Muscle layer of duodenum (tissue), 2 donors: ENCODE measurements around the gene LAMA2.
"Not testable (repeated sequence)": the region's sequence is repeated elsewhere in the genome, so short reads cannot be mapped to it uniquely, and the experiment has no call there.

Experiments used
- H3K27ac ChIP-seq: one replicate; pipeline ENCODE4 v1.7.0; 2013; ENCODE audit warnings: mild to moderate bottlenecking, low read length
- H3K27me3 ChIP-seq: one replicate; pipeline ENCODE4 v1.7.0; 2013; ENCODE audit warnings: low read depth, mild to moderate bottlenecking, control low read depth, low read length
- H3K36me3 ChIP-seq, 2 donors: one replicate each; pipeline ENCODE4 v1.7.0; 2013; ENCODE audit warnings: low read length in 2 of 2, control low read depth in 1 of 2, mild to moderate bottlenecking in 1 of 2; ENCODE audit not compliant: insufficient read depth in 2 of 2, control insufficient read depth in 1 of 2
- H3K4me1 ChIP-seq, 2 donors: one replicate each; pipeline ENCODE4 v1.7.0; 2013; ENCODE audit warnings: low read length in 2 of 2, mild to moderate bottlenecking in 2 of 2, control low read depth in 1 of 2, moderate library complexity in 1 of 2; ENCODE audit not compliant: insufficient read depth in 2 of 2, control insufficient read depth in 1 of 2
- H3K4me3 ChIP-seq, 2 donors: one replicate each; pipeline ENCODE4 v1.7.0; 2013; ENCODE audit warnings: low read length in 2 of 2, low read depth in 1 of 2, mild to moderate bottlenecking in 1 of 2
- H3K9me3 ChIP-seq, 2 donors: one replicate each; pipeline ENCODE4 v1.7.0; 2013; ENCODE audit warnings: low read length in 2 of 2, control low read depth in 1 of 2, mild to moderate bottlenecking in 1 of 2; ENCODE audit not compliant: control insufficient read depth in 1 of 2
- donor health status: healthy.

Gene LAMA2

DNA sequence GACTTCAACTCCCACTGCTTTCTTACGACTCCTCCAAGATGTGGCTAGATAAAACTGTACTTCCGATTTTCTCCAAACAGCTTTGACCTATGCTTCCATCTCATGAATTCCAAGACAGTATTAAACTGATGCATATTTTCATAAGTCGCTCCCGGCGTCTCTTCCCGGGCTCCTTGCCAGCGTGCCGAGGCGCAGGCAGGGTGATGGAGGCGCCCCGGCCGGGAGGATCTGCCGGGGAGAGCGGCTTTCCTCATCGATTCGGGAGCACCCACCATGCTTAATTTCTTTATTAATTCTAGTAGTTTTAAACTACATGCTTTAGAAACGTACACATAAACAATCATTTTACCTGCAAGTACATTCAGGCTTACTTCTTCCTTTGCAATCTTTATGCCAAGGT is 276.3 kb downstream of the LAMA2 start:
- H3K36me3 ChIP-seq, H3K4me1 ChIP-seq, H3K27me3 ChIP-seq, H3K9me3 ChIP-seq, H3K27ac ChIP-seq, H3K4me3 ChIP-seq: not testable (repeated sequence)

DNA sequence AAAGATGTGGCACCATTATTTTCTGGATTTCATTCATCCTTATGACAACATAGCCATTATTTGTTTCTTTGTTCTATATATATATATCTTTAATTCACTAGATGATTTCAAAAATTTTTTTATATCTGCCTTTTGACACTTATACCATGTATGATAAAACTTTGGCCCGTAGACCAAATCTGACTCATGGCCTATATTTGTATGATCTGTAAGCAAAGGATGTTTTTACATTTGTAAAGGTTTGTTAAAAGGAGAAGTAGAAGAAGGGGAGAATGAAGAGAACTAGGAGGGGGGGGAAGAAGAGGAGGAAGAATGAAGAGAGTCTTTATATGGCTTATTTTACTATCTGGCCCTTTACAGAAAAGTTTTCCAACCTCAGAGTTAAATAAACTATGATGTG is 279.7 kb downstream of the LAMA2 start:
- no peaks in the 10 kb centered on the region for H3K4me1 ChIP-seq
- no peaks in the 10 kb centered on the region for H3K36me3 ChIP-seq
- no peaks in the 10 kb centered on the region for H3K27me3 ChIP-seq
- H3K27ac ChIP-seq: no peak overlapping the region
- H3K4me3 ChIP-seq: no peak overlapping the region
- H3K9me3 ChIP-seq: no peaks in the 10 kb centered on the region

DNA sequence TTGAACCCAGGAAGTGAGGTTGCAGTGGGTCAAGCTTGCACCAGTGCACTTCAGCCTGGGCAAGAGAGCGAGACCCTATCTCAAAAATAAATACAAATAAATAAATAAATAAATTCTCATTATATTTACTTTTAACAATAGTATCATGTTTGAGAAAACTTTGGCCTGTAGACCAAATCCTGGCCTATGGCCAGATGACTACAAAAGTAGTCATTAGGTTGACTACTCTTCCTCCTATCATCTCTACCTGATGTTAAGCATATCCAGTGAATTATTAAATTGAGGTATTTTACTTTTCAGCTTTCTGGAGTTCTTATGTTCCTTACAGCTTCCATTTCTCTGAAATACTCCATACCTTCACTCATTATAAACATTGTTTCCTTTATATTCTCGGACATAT is 280.6 kb downstream of the LAMA2 start:
- Histone ChIP-seq H3K36me3 (no peaks in the 10 kb centered on the region), H3K27ac (no peak overlapping the region), H3K4me3 (no peak overlapping the region), H3K27me3 (no peaks in the 10 kb centered on the region), H3K9me3 (no peaks in the 10 kb centered on the region), H3K4me1 (no peaks in the 10 kb centered on the region)

DNA sequence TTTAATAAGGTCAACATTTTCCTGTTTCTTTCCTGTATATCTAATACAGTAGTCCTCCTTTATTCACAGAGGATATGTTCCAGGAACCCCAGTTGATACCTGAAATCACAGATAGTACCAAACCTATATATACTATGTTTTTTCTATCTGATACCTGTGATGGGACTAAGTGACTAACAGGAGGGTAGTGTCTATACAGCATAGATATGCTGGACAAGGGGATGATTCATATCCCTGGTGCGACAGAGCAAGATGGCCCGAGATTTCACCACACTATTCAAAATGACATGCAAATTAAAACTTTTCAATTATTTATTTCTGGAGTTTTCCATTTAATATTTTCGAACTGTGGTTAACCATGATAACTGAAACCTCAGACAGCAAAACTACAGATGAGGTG is 281.1 kb downstream of the LAMA2 start:
- Histone ChIP-seq H3K4me1 (no peaks in the 10 kb centered on the region), H3K27me3 (no peaks in the 10 kb centered on the region), H3K9me3 (no peaks in the 10 kb centered on the region), H3K27ac (no peak overlapping the region), H3K4me3 (no peak overlapping the region), H3K36me3 (no peaks in the 10 kb centered on the region)

DNA sequence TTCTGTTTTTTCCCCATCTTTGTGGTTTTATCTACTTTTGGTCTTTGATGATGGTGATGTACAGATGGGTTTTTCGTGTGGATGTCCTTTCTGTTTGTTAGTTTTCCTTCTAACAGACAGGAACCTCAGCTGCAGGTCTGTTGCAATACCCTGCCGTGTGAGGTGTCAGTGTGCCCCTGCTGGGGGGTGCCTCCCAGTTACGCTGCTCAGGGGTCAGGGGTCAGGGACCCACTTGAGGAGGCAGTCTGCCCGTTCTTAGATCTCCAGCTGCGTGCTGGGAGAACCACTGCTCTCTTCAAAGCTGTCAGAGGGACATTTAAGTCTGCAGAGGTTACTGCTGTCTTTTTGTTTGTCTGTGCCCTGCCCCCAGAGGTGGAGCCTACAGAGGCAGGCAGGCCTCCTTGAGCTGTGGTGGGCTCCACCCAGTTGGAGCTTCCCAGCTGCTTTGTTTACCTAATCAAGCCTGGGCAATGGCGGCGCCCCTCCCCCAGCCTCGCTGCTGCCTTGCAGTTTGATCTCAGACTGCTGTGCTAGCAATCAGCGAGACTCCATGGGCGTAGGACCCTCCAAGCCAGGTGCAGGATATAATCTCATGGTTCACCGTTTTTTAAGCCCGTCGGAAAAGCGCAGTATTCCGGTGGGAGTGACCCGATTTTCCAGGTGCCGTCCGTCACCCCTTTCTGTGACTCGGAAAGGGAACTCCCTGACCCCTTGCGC is 289.5 kb downstream of the LAMA2 start:
- not testable (repeated sequence) for H3K4me3 ChIP-seq, H3K27ac ChIP-seq, H3K36me3 ChIP-seq, H3K9me3 ChIP-seq, H3K4me1 ChIP-seq, H3K27me3 ChIP-seq

DNA sequence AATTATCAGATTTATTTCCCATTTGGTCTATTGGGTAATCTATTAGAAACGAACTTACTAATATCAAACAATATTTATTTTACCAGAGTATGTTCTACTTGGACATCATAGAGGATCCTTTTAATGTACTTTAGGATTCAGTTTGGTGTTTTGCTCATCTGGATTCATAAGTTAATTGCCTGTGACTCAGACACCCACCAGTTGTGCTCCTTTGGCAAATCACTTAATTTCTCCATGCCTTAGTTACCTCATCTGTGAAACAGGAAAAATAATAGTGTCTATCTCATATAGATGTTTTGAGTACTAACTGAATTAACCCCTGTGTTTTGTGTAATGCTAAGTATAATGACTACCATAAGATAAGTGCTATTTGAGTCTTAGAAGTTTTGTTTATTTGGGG is 292.1 kb downstream of the LAMA2 start:
- Histone ChIP-seq H3K27me3 (no peaks in the 10 kb centered on the region), H3K4me3 (no peak overlapping the region), H3K27ac (no peak overlapping the region), H3K9me3 (no peaks in the 10 kb centered on the region), H3K4me1 (no peaks in the 10 kb centered on the region), H3K36me3 (no peaks in the 10 kb centered on the region)

DNA sequence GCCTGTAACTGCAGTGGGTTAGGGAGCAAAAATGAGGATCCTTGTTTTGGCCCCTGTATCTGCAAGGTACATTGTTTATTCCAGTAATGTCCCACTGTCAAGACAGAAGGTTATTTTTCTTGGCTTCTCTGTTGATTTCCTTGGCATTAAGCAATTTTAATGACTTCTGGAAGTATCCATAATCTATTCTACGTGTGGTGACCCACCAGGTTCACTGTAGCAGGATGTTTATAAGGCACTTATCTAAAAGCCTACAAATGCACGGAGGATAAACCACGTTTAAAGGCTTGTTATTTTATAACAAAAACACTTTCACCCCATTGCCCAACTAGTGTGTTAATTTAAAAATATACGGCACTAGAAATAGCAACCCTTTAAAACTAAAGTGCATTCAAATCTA is 294.9 kb downstream of the LAMA2 start:
- no peaks in the 10 kb centered on the region for H3K9me3 ChIP-seq
- H3K27ac ChIP-seq: no peak overlapping the region
- H3K4me1 ChIP-seq: no peaks in the 10 kb centered on the region
- H3K4me3 ChIP-seq: no peak overlapping the region
- H3K36me3 ChIP-seq: no peaks in the 10 kb centered on the region
- no peaks in the 10 kb centered on the region for H3K27me3 ChIP-seq

DNA sequence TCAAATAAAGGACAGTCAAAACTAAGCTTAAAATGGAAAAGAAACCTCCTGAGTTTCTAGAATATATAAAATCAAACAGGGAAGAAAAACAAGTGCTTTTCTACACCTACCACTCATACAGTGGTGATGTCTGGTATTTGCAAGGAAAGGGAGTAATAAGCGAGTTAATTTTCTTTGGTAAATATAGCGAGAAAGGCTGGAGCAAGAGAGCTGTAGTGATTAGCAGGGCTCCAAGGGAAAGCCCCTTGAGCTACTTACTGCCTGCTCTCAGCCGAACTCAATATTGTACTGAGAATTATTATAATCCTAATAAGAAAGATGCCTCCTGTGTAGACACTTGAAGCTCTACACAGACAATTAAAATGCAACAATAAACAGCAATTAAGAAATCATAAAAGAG is 296.3 kb downstream of the LAMA2 start:
- Histone ChIP-seq H3K36me3 (no peaks in the 10 kb centered on the region), H3K27ac (no peak overlapping the region), H3K27me3 (no peaks in the 10 kb centered on the region), H3K9me3 (no peaks in the 10 kb centered on the region), H3K4me1 (no peaks in the 10 kb centered on the region), H3K4me3 (no peak overlapping the region)

DNA sequence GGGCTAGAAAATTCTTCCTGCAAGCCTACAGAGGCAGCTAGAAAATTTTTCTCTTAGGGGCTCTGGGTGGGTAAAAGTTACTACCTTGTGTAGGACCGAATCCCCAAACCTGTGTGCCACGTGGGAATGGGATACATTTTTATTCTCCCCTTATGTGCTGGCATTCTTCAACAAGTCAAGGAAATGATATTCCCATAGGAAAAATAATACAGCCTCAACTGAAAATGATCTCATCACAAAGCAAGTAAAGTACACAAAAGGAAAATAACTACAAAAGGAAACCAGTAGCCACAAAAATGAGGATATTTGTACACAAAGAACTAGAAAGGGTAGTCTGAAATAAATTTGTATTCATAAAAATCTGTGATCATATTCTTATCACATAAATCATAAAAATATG is 298.1 kb downstream of the LAMA2 start:
- no peaks in the 10 kb centered on the region for H3K9me3 ChIP-seq
- no peaks in the 10 kb centered on the region for H3K27me3 ChIP-seq
- no peaks in the 10 kb centered on the region for H3K4me1 ChIP-seq
- no peak overlapping the region for H3K27ac ChIP-seq
- no peaks in the 10 kb centered on the region for H3K36me3 ChIP-seq
- H3K4me3 ChIP-seq: no peak overlapping the region

DNA sequence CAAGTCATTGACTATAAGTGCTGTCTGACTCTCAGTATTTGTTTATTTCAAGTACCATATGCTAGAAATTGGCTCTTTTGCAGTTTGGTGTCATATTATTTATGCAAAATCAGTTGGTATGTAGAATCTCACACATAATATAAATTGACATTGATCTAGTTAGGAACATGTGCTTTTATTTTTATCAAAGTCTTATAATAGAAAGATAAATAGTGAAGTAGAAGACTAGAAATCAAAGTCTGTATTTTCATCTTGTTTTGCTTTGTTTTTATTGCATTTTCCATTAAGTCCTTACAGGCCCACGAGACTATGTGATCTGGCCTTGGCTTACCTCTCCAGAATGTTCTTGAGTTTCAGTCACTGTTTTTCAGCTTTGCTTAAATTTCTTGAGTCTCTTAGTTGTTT is 300.3 kb downstream of the LAMA2 start:
- Histone ChIP-seq H3K27me3 (no peaks in the 10 kb centered on the region), H3K36me3 (no peaks in the 10 kb centered on the region), H3K27ac (no peak overlapping the region), H3K9me3 (no peaks in the 10 kb centered on the region), H3K4me1 (no peaks in the 10 kb centered on the region), H3K4me3 (no peak overlapping the region)

DNA sequence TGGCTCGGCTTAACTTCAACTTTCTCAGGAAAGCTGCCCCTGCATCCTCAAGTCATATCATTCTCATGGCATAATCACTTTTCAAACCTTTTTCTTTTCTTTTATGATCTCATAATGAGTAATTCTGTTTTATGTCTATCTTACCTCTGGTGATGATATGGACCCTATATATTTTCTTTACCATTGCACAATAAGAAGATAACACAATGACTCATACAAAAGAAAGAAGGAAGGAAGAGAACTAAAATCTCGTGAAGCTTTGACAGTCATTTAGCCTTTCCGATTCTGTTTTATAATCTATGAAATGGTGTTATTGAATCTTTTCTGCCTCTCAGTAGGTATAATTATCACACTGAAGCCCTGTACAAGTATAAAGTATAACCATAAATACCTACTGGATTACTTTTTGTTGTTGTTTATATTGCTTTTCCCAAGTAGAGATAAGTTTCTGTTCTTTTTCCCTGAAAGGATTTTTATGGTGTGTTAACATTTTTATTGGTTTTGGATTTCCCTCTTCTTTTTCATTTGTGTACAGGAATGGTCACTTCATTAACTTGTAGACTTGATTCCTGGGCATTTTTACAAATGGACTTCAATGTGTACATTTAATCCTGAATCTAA is 300.9 kb downstream of the LAMA2 start:
- Histone ChIP-seq H3K27me3 (no peaks in the 10 kb centered on the region), H3K9me3 (no peaks in the 10 kb centered on the region), H3K27ac (no peak overlapping the region), H3K4me1 (no peaks in the 10 kb centered on the region), H3K36me3 (no peaks in the 10 kb centered on the region), H3K4me3 (no peak overlapping the region)

DNA sequence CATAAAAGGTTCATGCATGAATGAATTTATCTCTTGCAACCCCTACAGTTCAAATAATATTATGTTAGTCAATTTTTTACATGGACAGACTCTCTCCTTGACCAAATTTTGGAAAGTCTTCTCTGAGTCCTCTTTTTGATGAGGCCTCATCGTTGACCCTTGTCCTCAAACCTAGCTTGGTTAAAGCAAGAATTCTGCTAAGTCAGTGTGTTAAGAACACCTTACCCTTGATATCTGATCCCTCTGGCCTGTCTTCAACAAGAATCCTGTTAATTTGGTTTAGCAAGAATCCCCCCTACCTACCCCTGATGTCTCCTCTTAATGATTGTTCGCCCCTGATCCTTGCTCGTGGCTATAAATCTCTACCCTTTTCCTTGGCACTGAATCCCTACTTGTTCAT is 301.4 kb downstream of the LAMA2 start:
- H3K9me3 ChIP-seq: no peaks in the 10 kb centered on the region
- H3K36me3 ChIP-seq: no peaks in the 10 kb centered on the region
- no peaks in the 10 kb centered on the region for H3K4me1 ChIP-seq
- H3K4me3 ChIP-seq: no peak overlapping the region
- no peak overlapping the region for H3K27ac ChIP-seq
- H3K27me3 ChIP-seq: no peaks in the 10 kb centered on the region
